Measurements from ENCODE around the gene SRGAP1.
"Not testable (repeated sequence)": the region's sequence is repeated elsewhere in the genome, so short reads cannot be mapped to it uniquely, and the experiment has no call there.

The SRGAP1 gene

GRCh38 chr12:63846238-63846967 is 1.9 kb downstream of the SRGAP1 start:
- peaks cover 16 to 43% of the 10 kb centered on the region in 2 donors for H3K27me3 Mint-ChIP-seq

GRCh38 chr12:63848450-63848849 is 4.0 kb downstream of the SRGAP1 start:
- Mint-ChIP-seq H3K4me3 (no peak overlapping the region), H3K27me3 (peaks cover 16 to 36% of the 10 kb centered on the region in 2 donors), H3K36me3 (no peaks in the 10 kb centered on the region), H3K4me1 (peaks cover 5 to 8% of the 10 kb centered on the region in 2 donors), H3K27ac (no peak overlapping the region), H3K9me3 (no peaks in the 10 kb centered on the region)
- DNase-seq (no peak), ATAC-seq (replicated peaks) (no peak)

More at GRCh38 chr12:63846238-63846967, 1.9 kb downstream of the SRGAP1 start:
- Mint-ChIP-seq H3K4me3 (no peak overlapping the region), H3K4me1 (peaks cover 8% of the 10 kb centered on the region in 2 donors), H3K9me3 (no peaks in the 10 kb centered on the region), H3K36me3 (no peaks in the 10 kb centered on the region), H3K27ac (no peak overlapping the region)
- DNase-seq (no peak), ATAC-seq (replicated peaks) (no peak)

GRCh38 chr12:63849106-63849620 is 4.7 kb downstream of the SRGAP1 start:
- no peak overlapping the region for H3K4me3 Mint-ChIP-seq
- H3K9me3 Mint-ChIP-seq, result no peaks in the 10 kb centered on the region
- H3K27me3 Mint-ChIP-seq, result peaks cover 16 to 36% of the 10 kb centered on the region in 2 donors
- DNase-seq, result no peak
- ATAC-seq (replicated peaks), result no peak
- H3K27ac Mint-ChIP-seq, result no peak overlapping the region
- H3K4me1 Mint-ChIP-seq, result peaks cover 5 to 8% of the 10 kb centered on the region in 2 donors
- H3K36me3 Mint-ChIP-seq, result no peaks in the 10 kb centered on the region

GRCh38 chr12:63849641-63850040 is 5.1 kb downstream of the SRGAP1 start:
- no peaks in the 10 kb centered on the region for H3K9me3 Mint-ChIP-seq
- H3K36me3 Mint-ChIP-seq, result no peaks in the 10 kb centered on the region
- H3K4me3 Mint-ChIP-seq, result no peak overlapping the region
- no peak overlapping the region for H3K27ac Mint-ChIP-seq
- H3K27me3 Mint-ChIP-seq, result peaks cover 14 to 33% of the 10 kb centered on the region in 2 donors
- ATAC-seq (replicated peaks) (no peak), DNase-seq (no peak)
- peaks cover 3 to 5% of the 10 kb centered on the region in 2 donors for H3K4me1 Mint-ChIP-seq

- no peaks in the 10 kb centered on the region for H3K36me3 Mint-ChIP-seq
- no peak overlapping the region for H3K4me3 Mint-ChIP-seq
- peaks cover 0 to 6% of the 10 kb centered on the region in 2 donors for H3K27me3 Mint-ChIP-seq
- H3K4me1 Mint-ChIP-seq, result no peaks in the 10 kb centered on the region
- no peaks in the 10 kb centered on the region for H3K9me3 Mint-ChIP-seq
- no peak for ATAC-seq (replicated peaks)
- no peak overlapping the region for H3K27ac Mint-ChIP-seq
- no peak for DNase-seq
Observed at GRCh38 chr12:63853978-63854377, 9.5 kb downstream of the SRGAP1 start.

- Mint-ChIP-seq H3K4me1 (no peaks in the 10 kb centered on the region), H3K27me3 (peaks cover 0 to 6% of the 10 kb centered on the region in 2 donors), H3K27ac (no peak overlapping the region), H3K36me3 (no peaks in the 10 kb centered on the region), H3K4me3 (no peak overlapping the region), H3K9me3 (no peaks in the 10 kb centered on the region)
- no peak for DNase-seq
- no peak for ATAC-seq (replicated peaks)
Observed at GRCh38 chr12:63855299-63855698, 10.8 kb downstream of the SRGAP1 start.

- no peak overlapping the region for H3K27ac Mint-ChIP-seq
- no peaks in the 10 kb centered on the region for H3K36me3 Mint-ChIP-seq
- no peak for ATAC-seq (replicated peaks)
- no peaks in the 10 kb centered on the region for H3K4me1 Mint-ChIP-seq
- peaks cover 0 to 6% of the 10 kb centered on the region in 2 donors for H3K27me3 Mint-ChIP-seq
- H3K4me3 Mint-ChIP-seq, result no peak overlapping the region
- H3K9me3 Mint-ChIP-seq, result no peaks in the 10 kb centered on the region
- no peak for DNase-seq
Observed at GRCh38 chr12:63857771-63858670, 13.5 kb downstream of the SRGAP1 start.

GRCh38 chr12:63859880-63860279 is 15.4 kb downstream of the SRGAP1 start:
- not testable (repeated sequence) for H3K27me3 Mint-ChIP-seq; ATAC-seq (replicated peaks); H3K27ac Mint-ChIP-seq; H3K4me3 Mint-ChIP-seq; DNase-seq; H3K9me3 Mint-ChIP-seq; H3K36me3 Mint-ChIP-seq; H3K4me1 Mint-ChIP-seq

- no peaks in the 10 kb centered on the region for H3K4me1 Mint-ChIP-seq
Observed at GRCh38 chr12:63862187-63862968, 17.9 kb downstream of the SRGAP1 start.

GRCh38 chr12:63862969-63863230 is 18.4 kb downstream of the SRGAP1 start:
- DNase-seq (no peak), ATAC-seq (replicated peaks) (no peak)
- no peak overlapping the region for H3K27ac Mint-ChIP-seq

More at GRCh38 chr12:63862187-63862968, 17.9 kb downstream of the SRGAP1 start:
- Mint-ChIP-seq H3K4me3 (no peak overlapping the region), H3K27ac (no peak overlapping the region), H3K27me3 (no peaks in the 10 kb centered on the region), H3K9me3 (no peaks in the 10 kb centered on the region), H3K36me3 (no peaks in the 10 kb centered on the region)
- DNase-seq, result no peak
- ATAC-seq (replicated peaks), result no peak

GRCh38 chr12:63863658-63864453 is 19.4 kb downstream of the SRGAP1 start:
- no peak overlapping the region for H3K4me3 Mint-ChIP-seq
- no peaks in the 10 kb centered on the region for H3K9me3 Mint-ChIP-seq
- DNase-seq (no peak), ATAC-seq (replicated peaks) (no peak)
- no peaks in the 10 kb centered on the region for H3K27me3 Mint-ChIP-seq
- H3K4me1 Mint-ChIP-seq, result no peaks in the 10 kb centered on the region
- no peak overlapping the region for H3K27ac Mint-ChIP-seq
- H3K36me3 Mint-ChIP-seq, result no peaks in the 10 kb centered on the region

More at GRCh38 chr12:63862969-63863230, 18.4 kb downstream of the SRGAP1 start:
- no peaks in the 10 kb centered on the region for H3K36me3 Mint-ChIP-seq
- no peaks in the 10 kb centered on the region for H3K9me3 Mint-ChIP-seq
- no peaks in the 10 kb centered on the region for H3K4me1 Mint-ChIP-seq
- no peak overlapping the region for H3K4me3 Mint-ChIP-seq
- H3K27me3 Mint-ChIP-seq, result no peaks in the 10 kb centered on the region

GRCh38 chr12:63864454-63864706 is 19.9 kb downstream of the SRGAP1 start:
- H3K36me3 Mint-ChIP-seq, result no peaks in the 10 kb centered on the region
- DNase-seq (no peak), ATAC-seq (replicated peaks) (no peak)
- H3K4me3 Mint-ChIP-seq, result no peak overlapping the region
- no peaks in the 10 kb centered on the region for H3K9me3 Mint-ChIP-seq
- peaks cover 0 to 2% of the 10 kb centered on the region in 2 donors for H3K27me3 Mint-ChIP-seq
- no peaks in the 10 kb centered on the region for H3K4me1 Mint-ChIP-seq
- no peak overlapping the region for H3K27ac Mint-ChIP-seq

- no peak overlapping the region for H3K4me3 Mint-ChIP-seq
- H3K27me3 Mint-ChIP-seq, result peaks cover under 1 to 5% of the 10 kb centered on the region in 2 donors
- ATAC-seq (replicated peaks) (no peak), DNase-seq (no peak)
- no peaks in the 10 kb centered on the region for H3K4me1 Mint-ChIP-seq
- H3K9me3 Mint-ChIP-seq, result no peaks in the 10 kb centered on the region
- H3K36me3 Mint-ChIP-seq, result no peaks in the 10 kb centered on the region
- no peak overlapping the region for H3K27ac Mint-ChIP-seq
Observed at GRCh38 chr12:63865448-63865847, 20.9 kb downstream of the SRGAP1 start.

- no peak overlapping the region for H3K4me3 Mint-ChIP-seq
- no peak for ATAC-seq (replicated peaks)
- H3K9me3 Mint-ChIP-seq, result no peaks in the 10 kb centered on the region
- H3K36me3 Mint-ChIP-seq, result no peaks in the 10 kb centered on the region
- H3K27me3 Mint-ChIP-seq, result peaks cover 7 to 15% of the 10 kb centered on the region in 2 donors
- DNase-seq, result no peak
- no peaks in the 10 kb centered on the region for H3K4me1 Mint-ChIP-seq
- H3K27ac Mint-ChIP-seq, result no peak overlapping the region
Observed at GRCh38 chr12:63867053-63867452, 22.6 kb downstream of the SRGAP1 start.
